ENCODE results near the gene NOX3. TPM values are rescaled to one million over a fixed set of nuclear protein-coding genes. Genes with fewer than 3 reads are reported as not detected.

The NOX3 gene
- total and polyA plus RNA-seq, 2 experiments from 2014 or later, result not detected

GRCh38 chr6:155442562-155442961 lies 13.1 kb downstream of the NOX3 start:
- H3K4me1 ChIP-seq (ENCODE audit: insufficient read depth), result no peaks in the 10 kb centered on the region
- 0 out of 2 replicates have a peak overlapping the region, but pooled peaks have one; percentile 20 for H3K27ac Mint-ChIP-seq

More at GRCh38 chr6:155442562-155442961, 13.1 kb downstream of the NOX3 start:
- H3K36me3 Mint-ChIP-seq (ENCODE audit: low read depth), result no peaks in the 10 kb centered on the region
- Histone ChIP-seq H3F3A (replicated peaks; ENCODE audit: low read depth) (no peaks in the 10 kb centered on the region), H3K9me2 (ENCODE audit: insufficient read depth) (0 out of 2 replicates have a peak, but pooled peaks cover 4% of the 10 kb centered on the region), H3K4me2 (no peak overlapping the region), H2AFZ (no peak overlapping the region), H3K4me3 (no peak overlapping the region), H3K27me3 (ENCODE audit: insufficient read depth) (no peaks in the 10 kb centered on the region), H4K20me1 (replicated peaks; ENCODE audit: insufficient read depth) (no peaks in the 10 kb centered on the region), H3K27ac (ENCODE audit: low read depth) (no peak overlapping the region), H3K79me2 (replicated peaks; ENCODE audit: insufficient read depth) (no peaks in the 10 kb centered on the region), H3K36me3 (ENCODE audit: insufficient read depth) (no peaks in the 10 kb centered on the region)
- H3K27me3 Mint-ChIP-seq (ENCODE audit: insufficient read depth, low read depth, poor library complexity), result no peaks in the 10 kb centered on the region
- DNase-seq (ENCODE audit: low spot score), result no peak
- H3K4me3 Mint-ChIP-seq, result no peak overlapping the region
- peaks cover 5% of the 10 kb centered on the region; the same call in 1 of the 3 replicates for H3K4me1 Mint-ChIP-seq
- no peak for ATAC-seq
- TF ChIP-seq CREB1 (CRISPR knock-in tag; IDR thresholded peaks at IDR 0.05; ENCODE audit: low read depth) (no peak), ZNF462 (CRISPR knock-in tag; IDR thresholded peaks at IDR 0.05) (no peak), STAT1 (IDR thresholded peaks at IDR 0.05; ENCODE audit: unreplicated experiment) (no peak), NANOG (IDR thresholded peaks at IDR 0.05; ENCODE audit: borderline replicate concordance) (no peak), EZH2phosphoT487 (IDR thresholded peaks at IDR 0.05; ENCODE audit: unreplicated experiment) (no peak), REST (IDR thresholded peaks at IDR 0.05; ENCODE audit: unreplicated experiment) (no peak), CTCF (conservative IDR thresholded peaks at IDR 0.05; ENCODE audit: low read depth in 2 of 2) (no peak), ZNF114 (CRISPR knock-in tag; IDR thresholded peaks at IDR 0.05) (no peak), ZNF331 (CRISPR knock-in tag; IDR thresholded peaks at IDR 0.05; ENCODE audit: low read depth) (no peak), ETS1 (IDR thresholded peaks at IDR 0.05) (no peak), POLR2AphosphoS5 (IDR thresholded peaks at IDR 0.05; ENCODE audit: low read depth) (no peak), EZH2 (IDR thresholded peaks at IDR 0.05; ENCODE audit: low read depth, unreplicated experiment) (no peak), JUNB (IDR thresholded peaks at IDR 0.05; ENCODE audit: unreplicated experiment) (no peak)
- no peaks in the 10 kb centered on the region for H3K9me3 Mint-ChIP-seq
